ENCODE results near the gene EPB41L2. TPM values are rescaled to one million over a fixed set of nuclear protein-coding genes. Genes with fewer than 3 reads are reported as not detected.
A peak's percentile ranks its signal among the peaks of the same experiment; 100 is the strongest.

EPB41L2 gene
- total RNA-seq, 1 donor from 2014 or later: 124 TPM

DNA sequence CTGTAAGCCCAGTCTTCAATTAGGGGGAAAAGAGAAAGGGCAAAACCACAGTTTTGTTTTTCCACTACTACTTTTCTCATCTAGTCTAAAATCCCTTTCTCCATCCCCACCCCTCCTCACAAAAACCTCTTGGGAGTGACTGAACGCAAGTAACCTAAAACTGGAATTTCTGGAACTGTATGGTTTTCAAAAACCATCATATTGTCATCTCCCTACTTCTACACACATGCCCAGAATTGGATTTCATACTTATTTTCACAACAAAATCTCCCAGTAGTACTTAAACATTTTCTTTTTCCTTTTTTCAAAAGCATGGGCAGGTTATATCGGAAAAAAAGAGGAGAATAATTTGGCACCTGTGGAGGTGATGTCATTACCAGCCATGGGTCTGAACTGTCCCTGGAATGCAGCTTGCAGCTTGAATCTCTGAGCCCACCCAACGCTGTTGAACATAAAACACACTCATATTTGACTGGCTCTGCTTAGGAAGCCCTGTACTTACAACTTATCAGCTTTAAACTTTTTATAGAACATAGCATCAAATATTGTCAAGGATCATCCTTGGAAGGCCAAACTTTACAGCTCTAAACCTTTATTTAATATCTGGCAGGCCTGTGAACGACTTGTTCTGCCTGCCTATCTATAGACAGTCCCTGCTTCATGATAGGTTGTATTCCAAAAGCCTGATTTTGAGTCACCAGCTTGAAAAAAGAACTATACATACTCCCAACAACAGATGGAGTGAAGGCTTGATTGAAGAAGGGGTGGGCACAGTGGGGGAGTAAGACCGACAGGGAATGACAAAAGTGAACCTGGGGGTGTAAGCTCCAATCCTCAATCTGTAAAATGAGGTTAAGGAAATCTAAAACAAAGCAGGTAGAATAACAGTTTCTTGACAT, 59.3 kb downstream of the EPB41L2 start:
- intact Hi-C loops (cut with DNase I): no loop called here
- Histone ChIP-seq H3K4me3 (no peak overlapping the region), H3K36me3 (no peaks in the 10 kb centered on the region), H3K27ac (no peak overlapping the region), H3K9me3 (peaks cover 10% of the 10 kb centered on the region), H3K27me3 (ENCODE audit: low read depth) (no peaks in the 10 kb centered on the region), H3K4me1 (peaks cover 7% of the 10 kb centered on the region)
- TF ChIP-seq, protein P1, sequence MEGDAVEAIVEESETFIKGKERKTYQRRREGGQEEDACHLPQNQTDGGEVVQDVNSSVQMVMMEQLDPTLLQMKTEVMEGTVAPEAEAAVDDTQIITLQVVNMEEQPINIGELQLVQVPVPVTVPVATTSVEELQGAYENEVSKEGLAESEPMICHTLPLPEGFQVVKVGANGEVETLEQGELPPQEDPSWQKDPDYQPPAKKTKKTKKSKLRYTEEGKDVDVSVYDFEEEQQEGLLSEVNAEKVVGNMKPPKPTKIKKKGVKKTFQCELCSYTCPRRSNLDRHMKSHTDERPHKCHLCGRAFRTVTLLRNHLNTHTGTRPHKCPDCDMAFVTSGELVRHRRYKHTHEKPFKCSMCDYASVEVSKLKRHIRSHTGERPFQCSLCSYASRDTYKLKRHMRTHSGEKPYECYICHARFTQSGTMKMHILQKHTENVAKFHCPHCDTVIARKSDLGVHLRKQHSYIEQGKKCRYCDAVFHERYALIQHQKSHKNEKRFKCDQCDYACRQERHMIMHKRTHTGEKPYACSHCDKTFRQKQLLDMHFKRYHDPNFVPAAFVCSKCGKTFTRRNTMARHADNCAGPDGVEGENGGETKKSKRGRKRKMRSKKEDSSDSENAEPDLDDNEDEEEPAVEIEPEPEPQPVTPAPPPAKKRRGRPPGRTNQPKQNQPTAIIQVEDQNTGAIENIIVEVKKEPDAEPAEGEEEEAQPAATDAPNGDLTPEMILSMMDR (IDR thresholded peaks at IDR 0.05): no peak
- no peak for ATAC-seq
- DNase-seq: no peak

DNA sequence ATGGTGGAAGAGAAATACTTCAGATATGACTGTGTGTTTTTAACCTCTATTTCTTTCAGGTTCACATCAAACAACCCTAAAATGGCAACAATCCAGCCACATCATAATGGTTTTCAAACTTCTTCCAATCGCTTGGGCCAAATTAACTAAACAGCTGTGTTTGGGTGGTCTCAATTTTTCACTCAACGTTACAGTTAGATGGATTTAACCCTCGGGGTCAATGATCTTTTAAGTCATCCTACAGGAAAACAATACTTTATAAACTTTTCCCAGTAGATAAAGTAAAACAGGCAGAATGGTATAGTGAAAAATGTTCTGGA, 60.4 kb downstream of the EPB41L2 start:
- ATAC-seq (no peak), DNase-seq (no peak)
- intact Hi-C loops (cut with DNase I): no loop called here
- TF ChIP-seq, protein P1 (IDR thresholded peaks at IDR 0.05): no peak
- Histone ChIP-seq H3K4me1 (peaks cover 9% of the 10 kb centered on the region), H3K4me3 (no peak overlapping the region), H3K9me3 (peaks cover 8% of the 10 kb centered on the region), H3K27me3 (ENCODE audit: low read depth) (no peaks in the 10 kb centered on the region), H3K36me3 (no peaks in the 10 kb centered on the region), H3K27ac (no peak overlapping the region)

DNA sequence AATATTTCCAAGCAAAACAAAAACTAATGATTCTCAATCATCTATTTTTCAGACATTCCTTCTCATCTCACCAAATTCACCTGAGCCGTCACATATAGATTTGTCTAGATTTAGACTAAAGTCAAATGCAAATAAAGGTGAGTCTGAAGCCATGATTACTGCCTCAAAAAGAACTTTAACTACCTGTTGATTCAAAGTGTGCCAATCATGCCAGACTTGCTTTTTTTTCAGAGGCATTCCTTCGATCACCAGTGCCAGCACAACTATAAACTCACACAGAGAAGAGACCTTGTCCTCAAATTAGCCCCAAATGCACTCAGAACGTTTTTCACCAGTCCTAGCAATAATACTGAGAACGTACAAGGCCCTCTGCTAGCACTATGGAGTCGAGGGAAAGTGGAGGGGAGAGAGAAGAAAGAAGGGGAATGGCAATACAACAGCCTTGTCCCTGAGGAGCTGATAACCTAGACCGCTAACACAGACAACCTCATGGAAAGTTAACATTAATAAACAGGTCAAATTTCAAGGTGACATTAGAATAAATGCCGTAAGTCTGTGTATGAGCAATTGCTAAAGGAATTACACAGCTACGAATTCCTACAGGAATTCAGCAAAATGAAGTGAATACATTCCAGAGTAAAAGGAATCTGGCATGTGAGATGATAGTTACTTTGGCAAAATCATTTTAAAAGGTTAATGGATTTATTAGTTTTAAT, 60.9 kb downstream of the EPB41L2 start:
- no peaks in the 10 kb centered on the region for H3K36me3 ChIP-seq

DNA sequence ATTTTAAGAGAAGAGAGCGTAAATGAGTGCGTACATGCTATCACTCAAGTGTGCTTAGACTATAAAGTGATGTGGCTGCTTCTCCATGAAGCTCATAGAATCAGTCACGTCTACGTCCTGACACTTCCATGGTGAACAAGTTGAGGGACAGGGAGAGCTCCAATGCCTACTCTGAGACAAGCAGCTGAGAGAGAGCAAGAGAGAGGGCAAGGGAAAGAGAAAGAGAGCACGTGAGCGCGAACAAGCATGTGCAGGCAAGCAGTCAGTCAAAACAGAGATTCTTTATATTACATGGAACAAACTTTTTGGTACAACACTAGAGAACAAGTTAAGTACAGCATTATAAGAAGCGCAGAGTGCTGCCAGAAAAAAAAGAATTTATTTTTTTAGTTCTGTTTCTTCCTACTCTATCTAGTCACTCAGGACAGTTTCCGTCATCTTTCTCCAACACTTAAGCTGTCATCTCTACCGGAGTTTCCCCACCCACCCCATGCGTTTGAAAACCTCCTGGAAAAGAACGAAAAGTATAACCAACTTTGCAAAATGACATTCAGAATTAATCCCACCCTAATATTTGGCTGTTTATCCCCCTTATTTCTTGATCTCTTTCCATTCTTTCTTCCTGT, 61.8 kb downstream of the EPB41L2 start:
- TF ChIP-seq, protein P1 (IDR thresholded peaks at IDR 0.05): no peak
- H3K9me3 ChIP-seq: no peaks in the 10 kb centered on the region
- ATAC-seq (no peak), DNase-seq (no peak)
- H3K4me3 ChIP-seq: peak overlapping the region; percentile 8
- H3K36me3 ChIP-seq: no peaks in the 10 kb centered on the region
- intact Hi-C loops (cut with DNase I): no loop called here
- H3K27ac ChIP-seq: no peak overlapping the region
- peaks cover 22% of the 10 kb centered on the region for H3K4me1 ChIP-seq
- H3K27me3 ChIP-seq (ENCODE audit: low read depth): no peaks in the 10 kb centered on the region

More for the DNA sequence above, 60.9 kb downstream of the EPB41L2 start:
- intact Hi-C loops (cut with DNase I): no loop called here
- TF ChIP-seq, protein P1 (IDR thresholded peaks at IDR 0.05): no peak
- no peaks in the 10 kb centered on the region for H3K27me3 ChIP-seq (ENCODE audit: low read depth)
- no peak overlapping the region for H3K27ac ChIP-seq
- H3K9me3 ChIP-seq: peaks cover 3% of the 10 kb centered on the region
- DNase-seq (no peak), ATAC-seq (no peak)
- H3K4me3 ChIP-seq: no peak overlapping the region
- peaks cover 13% of the 10 kb centered on the region for H3K4me1 ChIP-seq

DNA sequence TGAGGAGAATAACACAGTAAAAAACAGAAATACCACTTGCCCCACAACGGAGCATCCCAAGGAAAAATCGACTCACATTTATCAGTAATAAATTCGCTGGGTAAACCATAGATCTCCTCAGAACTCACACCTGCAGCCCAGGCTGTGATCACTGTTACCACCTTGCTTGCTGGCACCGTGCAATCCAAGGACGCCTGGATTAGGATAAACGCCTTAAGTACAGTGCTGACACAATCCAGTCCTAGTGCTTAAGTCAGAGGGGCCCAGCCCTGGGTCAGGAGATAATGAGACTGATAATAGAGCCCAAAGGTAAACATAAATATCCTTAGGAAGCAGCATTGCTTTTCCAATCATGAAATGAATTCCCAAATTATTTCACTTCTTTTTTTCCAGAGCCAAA, 62.5 kb downstream of the EPB41L2 start:
- DNase-seq: no peak
- TF ChIP-seq, protein P1 (IDR thresholded peaks at IDR 0.05): no peak
- Histone ChIP-seq H3K4me1 (peaks cover 27% of the 10 kb centered on the region), H3K36me3 (no peaks in the 10 kb centered on the region), H3K4me3 (no peak overlapping the region), H3K27ac (no peak overlapping the region), H3K27me3 (ENCODE audit: low read depth) (no peaks in the 10 kb centered on the region), H3K9me3 (no peaks in the 10 kb centered on the region)
- ATAC-seq: no peak
- intact Hi-C loops (cut with DNase I): no loop called here
